Panc1 (cell line): ENCODE measurements around the gene NDRG3.

ENCODE experiments used
- TCF7L2 ChIP-seq: IDR thresholded peaks from 2 replicates; pipeline ENCODE4 v1.6.1; 2011; ENCODE audit warnings: mild to moderate bottlenecking, low read depth, low read length, inconsistent platforms
- TF ChIP-seq, protein P1 (sequence below): fragments of 450-650 bp; IDR thresholded peaks from 2 replicates; pipeline ENCODE4 v1.5.1; 2017; ENCODE audit warnings: mild to moderate bottlenecking

DNA sequence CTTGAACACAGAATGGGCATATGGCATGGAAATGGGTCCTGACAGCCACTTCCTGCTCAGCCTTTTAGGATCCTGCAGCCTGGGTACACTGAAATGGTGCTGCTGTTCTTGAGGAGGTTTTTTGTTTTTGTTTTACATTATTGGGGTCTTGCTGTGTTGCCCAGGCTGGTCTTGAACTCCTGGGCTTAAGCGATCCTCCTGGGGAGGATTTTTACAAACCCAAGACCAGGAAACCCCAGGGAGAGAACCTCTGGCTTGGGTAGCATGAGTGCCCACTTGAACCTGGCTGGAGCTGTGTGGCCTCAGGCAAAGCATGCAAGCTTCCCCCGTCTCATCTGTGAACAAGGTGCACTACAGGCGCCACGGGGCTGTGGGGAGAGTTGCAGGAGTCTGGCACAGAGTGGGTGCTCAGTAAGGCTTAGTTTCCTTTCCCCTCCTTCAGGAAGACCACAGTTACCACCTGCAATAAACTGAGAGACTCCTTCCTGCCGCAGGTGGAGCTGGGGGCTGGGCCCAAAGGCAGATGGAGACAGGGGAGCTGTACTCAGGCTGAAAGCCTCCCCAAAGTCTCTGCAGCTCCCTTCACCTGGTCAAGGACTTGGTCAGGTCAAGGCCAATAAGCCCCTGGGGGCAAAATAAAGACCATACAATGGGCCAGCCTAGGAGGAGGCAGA lies 101.7 kb downstream of the NDRG3 start:
- TF ChIP-seq, protein P1, sequence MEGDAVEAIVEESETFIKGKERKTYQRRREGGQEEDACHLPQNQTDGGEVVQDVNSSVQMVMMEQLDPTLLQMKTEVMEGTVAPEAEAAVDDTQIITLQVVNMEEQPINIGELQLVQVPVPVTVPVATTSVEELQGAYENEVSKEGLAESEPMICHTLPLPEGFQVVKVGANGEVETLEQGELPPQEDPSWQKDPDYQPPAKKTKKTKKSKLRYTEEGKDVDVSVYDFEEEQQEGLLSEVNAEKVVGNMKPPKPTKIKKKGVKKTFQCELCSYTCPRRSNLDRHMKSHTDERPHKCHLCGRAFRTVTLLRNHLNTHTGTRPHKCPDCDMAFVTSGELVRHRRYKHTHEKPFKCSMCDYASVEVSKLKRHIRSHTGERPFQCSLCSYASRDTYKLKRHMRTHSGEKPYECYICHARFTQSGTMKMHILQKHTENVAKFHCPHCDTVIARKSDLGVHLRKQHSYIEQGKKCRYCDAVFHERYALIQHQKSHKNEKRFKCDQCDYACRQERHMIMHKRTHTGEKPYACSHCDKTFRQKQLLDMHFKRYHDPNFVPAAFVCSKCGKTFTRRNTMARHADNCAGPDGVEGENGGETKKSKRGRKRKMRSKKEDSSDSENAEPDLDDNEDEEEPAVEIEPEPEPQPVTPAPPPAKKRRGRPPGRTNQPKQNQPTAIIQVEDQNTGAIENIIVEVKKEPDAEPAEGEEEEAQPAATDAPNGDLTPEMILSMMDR: no peak
- no peak for TF ChIP-seq TCF7L2
